HG02852 (cell line): Measurements from ENCODE around the gene DIPK1A.
"Not testable (repeated sequence)": the region's sequence is repeated elsewhere in the genome, so short reads cannot be mapped to it uniquely, and the experiment has no call there.

ENCODE experiments used
- ATAC-seq: cut with Tn5 transposase; IDR thresholded peaks from one replicate; pipeline ENCODE4 v1.9.1; 2021; ENCODE audit warnings: mild to moderate bottlenecking, moderate library complexity; ENCODE audit not compliant: unreplicated experiment

The DIPK1A gene

DNA sequence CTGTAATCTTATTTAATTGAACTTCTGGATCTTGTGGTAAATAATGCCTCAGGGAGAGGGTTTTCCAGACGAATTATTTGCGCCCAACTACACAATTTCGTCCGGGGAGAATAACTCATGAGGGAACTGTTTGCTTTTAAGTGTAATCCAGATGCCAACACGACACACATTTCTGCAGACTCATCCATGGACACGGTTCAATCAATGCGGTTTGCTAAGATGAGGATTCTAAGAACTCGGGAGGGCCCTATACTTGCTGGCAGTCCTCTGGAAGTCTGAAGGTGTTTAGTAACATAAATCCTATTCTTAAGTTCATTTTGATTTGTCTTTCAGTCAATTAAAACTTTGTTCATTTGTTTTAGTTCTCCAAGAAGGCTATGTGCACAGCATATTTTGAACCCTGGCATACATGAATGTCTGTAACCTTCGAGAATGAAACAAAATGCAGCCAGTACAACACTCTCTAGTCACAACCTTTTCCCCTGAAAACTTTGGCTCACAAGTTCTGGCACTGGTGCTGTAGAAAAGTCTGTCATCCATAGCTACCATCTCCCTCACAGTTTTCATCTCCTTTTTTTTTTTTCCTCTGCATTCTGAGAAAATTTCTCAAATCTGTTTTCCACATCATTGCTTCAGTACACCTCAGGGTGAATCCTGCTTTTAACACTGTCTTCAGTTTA lies 38.8 kb downstream of the DIPK1A start:
- no peak for ATAC-seq

DNA sequence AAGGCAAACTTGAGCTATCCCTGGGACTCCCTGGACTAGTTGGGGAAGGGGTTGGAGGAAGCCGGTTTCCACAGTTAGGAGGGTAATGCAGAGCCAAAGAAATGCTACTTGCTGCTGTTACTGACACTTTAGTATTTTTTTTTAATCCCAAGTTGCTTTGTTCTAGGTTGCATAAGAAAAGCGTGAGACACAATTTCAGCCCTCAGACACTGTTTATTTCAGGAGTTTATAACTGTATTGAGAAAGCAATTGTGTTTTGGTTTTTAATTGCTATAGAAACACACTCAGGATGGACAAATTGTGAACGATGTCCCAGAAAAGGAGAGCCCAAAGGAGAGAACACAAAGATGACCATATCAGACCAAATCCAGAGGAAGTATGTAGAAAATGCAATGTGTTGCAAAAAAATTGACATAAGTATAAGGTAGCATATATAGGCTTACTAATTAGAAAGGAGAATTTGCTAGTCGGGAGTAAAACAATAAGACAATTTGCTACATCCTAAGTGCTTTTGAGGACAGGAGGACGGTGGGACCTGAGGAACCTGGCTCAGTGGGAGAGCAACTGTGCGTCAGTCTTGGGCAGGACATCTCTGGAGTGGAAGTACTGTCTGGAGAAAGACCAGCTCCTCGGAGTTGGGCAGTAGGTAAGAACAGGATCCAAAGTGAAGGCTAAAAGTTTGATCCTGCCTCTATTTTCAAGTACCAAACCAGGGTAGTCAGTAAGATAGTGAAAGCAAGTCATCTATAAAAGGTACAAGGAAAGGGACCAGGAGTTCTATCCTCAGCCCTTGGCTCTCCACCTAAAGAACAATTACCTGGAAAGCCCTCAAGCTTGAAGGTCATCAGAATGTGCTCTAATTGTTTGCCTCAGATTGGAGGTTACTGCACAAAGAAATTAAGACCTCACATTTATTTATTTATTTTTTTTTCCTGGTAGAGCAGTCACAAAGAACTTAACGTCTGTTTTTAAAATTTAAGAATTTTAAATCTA lies 39.9 kb downstream of the DIPK1A start:
- no peak for ATAC-seq

DNA sequence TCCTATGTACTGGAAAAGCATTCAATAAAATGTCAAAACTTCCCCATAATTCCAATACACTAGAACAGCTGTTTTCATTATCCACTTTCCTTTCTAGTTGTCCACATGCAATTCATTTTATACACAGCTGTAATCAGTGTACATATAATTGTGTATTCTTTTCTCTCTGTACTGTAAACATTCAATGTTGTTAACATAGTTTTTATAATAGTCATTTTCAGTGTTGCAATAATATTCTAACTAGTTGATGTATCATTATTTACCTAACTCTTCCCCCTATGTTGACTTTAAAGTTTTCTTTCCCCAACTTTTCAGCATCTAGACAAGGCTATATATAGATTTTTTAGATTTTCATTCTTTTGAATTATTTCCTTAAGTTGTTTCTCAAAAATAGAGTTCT lies 44.4 kb downstream of the DIPK1A start:
- no peak for ATAC-seq

GRCh38 chr1:92915547-92915946 lies 45.7 kb downstream of the DIPK1A start:
- ATAC-seq: no peak

- no peak for ATAC-seq
Observed at GRCh38 chr1:92913093-92913819, 48.0 kb downstream of the DIPK1A start.

DNA sequence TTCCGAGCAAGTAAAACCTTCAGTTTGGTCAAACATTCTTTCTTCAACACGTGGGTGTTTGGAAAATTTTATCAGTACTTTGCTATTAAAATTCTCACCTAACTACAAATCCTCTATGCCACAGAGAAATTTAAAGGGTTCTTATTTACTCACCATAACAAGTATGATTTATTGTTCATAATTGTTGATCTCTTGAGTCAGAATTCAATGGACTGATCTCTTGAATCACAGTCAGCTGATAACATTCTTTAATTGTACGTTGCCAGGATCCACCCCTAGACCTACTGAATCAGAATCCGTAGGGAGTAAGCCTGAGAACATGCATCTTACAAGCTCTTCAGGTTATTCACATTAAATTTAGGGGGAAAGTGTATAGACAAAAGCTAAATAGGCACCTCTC lies 51.2 kb downstream of the DIPK1A start:
- no peak for ATAC-seq

DNA sequence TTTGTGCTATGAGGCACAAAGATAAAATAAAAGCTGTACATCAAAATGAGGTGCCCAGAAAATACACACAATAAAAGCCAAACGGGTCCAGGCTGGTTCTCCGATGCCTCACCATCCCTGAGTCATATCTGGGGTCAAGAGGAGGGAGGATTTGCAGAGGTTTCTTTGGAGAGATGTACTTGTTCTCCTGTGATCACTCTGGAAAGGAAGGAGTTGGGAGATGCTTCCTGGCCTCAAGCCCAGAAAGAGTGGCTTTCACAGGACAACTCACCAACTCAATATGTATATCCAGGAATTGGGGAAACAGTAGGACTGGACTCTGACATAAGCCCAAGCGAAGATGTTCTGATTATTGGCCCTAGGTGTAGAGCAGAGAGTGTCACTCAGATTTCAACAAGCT lies 51.9 kb downstream of the DIPK1A start:
- ATAC-seq: no peak

GRCh38 chr1:92907949-92908684 lies 53.1 kb downstream of the DIPK1A start:
- no peak for ATAC-seq

GRCh38 chr1:92903765-92904164 lies 57.5 kb downstream of the DIPK1A start:
- ATAC-seq: no peak

DNA sequence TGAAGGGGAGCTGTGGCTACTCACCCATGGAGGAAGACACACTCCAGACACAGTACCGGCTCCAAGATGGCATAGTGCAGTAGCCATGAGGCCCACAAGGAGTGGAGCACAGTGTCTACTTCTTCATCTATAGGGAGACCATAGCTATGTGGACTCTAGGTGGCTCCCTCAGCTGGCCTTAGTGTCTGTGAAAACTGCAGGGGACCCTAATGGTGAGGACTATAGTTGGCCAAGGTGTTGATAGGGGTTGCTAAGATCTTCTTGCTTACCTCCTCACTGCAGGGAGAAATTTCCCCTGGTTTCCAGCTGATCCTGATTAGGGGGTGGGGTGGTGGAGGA lies 58.9 kb downstream of the DIPK1A start:
- ATAC-seq: no peak

- no peak for ATAC-seq
Observed at GRCh38 chr1:92901699-92902405, 59.4 kb downstream of the DIPK1A start.

DNA sequence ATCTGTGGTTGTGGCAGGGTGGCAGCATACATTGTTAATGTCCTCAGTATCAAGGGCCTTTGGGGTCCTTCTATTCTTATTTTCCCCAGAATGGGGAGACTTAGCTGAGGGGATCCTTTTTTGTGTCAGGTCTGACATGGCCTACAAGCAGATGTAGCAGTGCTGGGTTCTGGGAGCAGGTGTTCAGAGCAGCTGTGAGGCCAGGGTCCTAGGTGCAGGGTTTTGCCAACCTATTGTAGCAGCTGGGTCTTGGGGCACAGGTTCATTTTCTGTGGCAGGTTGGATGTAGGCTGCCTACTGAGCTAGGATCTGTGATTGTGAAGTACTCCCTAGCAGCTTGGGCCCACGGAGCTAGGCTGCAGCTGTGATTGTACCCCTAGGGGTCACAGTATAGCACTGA lies 60.1 kb downstream of the DIPK1A start:
- no peak for ATAC-seq

DNA sequence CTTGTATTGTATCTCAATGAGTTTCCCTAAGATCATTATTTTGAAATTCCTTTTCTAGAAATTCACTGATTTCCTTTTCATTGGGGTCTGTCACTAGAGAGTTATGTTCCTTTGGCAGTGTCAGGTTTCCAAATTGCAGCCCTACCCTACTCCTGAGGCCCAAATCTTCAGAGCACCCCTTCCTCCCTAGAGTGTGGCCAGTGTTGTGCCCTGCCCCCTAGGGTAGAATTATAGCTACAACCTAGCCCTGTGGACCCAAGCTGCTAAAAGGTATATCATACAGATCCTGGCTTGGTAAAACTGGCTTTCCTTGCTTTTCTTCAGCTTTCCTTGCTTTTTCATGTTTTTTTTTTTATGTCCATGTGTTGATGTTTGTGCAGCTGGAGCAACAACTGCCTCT lies 60.7 kb downstream of the DIPK1A start:
- no peak for ATAC-seq

DNA sequence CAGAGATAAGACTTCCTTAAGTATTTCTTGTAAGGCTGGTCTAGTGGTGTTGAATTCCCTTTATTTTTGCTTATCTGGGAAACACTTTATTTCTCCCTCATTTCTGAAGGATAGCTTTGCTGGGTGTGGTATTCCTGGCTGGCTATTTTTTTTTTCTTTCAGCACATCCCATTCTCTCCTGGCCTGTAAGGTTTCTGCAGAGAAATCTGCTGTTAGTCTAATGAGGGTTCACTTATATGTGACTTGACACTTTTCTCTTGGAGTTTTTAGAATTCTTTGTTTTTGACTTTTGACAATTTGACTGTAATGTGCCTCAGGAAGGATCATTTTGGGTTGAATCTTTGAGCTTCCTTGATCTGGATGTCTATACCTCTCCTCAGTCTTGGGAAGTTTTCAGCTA lies 61.5 kb downstream of the DIPK1A start:
- no peak for ATAC-seq

DNA sequence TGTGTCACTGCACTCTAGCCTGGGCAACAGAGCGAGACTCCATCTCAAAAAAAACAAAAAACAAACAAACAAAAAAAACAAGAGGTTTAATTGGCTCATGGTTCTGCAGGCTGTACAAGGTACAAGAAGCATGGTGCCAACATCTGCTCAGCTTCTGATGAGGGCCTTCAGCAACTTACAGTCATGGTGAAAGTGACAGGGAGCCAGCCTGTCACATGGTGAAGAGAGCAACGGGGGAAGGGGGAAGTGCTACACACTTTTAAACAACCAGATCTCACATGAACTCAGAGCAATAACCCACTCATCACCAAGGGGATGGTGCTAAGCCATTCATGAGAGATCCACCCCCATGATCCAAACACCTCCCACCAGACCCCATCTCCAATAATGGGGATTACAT lies 63.2 kb downstream of the DIPK1A start:
- ATAC-seq: not testable (repeated sequence)

GRCh38 chr1:92887465-92887864 lies 73.8 kb downstream of the DIPK1A start:
- ATAC-seq: no peak

DNA sequence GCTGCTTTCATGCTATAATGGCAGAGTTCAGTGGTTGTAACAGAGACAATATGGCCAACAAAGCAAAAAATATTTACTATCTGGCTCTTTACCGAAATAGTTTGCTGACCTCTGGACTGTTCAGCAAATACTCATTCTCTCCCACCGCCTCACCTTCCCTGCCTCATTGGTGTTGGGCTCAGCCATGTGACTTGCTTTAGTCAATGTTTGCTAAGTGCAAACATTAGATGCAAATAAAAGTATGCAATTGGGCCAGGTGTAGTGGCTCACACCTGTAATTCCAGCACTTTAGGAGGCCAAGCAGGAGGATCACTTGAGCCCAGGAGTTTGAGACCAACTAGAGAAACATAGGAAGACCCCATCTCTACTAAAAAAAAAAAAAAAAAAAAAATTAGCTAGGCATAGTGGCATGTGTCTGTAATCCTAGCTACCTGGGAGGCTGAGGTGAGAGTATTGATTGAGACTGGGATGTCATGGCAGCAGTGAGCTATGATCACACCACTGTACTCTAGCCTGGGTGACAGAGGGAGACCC lies 74.3 kb downstream of the DIPK1A start:
- ATAC-seq: no peak

DNA sequence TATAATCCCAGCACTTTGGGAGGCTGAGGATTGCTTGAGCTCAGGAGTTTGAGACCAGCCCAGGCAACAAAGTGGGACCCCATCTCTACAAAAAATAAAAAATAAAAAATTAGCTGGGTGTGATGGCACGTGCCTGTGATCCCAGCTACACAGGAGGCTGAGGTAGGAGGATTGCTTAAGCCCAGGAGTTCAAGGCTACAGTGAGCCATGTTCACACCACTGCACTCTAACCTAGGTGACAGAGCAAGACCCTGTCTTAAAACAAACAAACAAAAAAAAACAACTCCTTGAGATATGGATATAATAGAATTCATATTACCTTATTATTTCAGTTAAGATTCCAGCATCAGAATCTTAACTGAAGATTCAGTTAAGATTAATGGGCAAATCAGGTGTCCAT lies 77.1 kb downstream of the DIPK1A start:
- ATAC-seq: no peak

- no peak for ATAC-seq
Observed at GRCh38 chr1:92883297-92883696, 78.0 kb downstream of the DIPK1A start.

GRCh38 chr1:92882819-92883218 lies 78.4 kb downstream of the DIPK1A start:
- ATAC-seq: no peak
